Stimulated activated CD8-positive, alpha-beta memory T cell treated with anti-CD3 and anti-CD28 coated beads, Interleukin-4, amount 100 ng/mL, for 24 hours (primary cell): ENCODE results near the gene SCLY.
"Not testable (repeated sequence)": the region's sequence is repeated elsewhere in the genome, so short reads cannot be mapped to it uniquely, and the experiment has no call there.

ENCODE experiments used
- DNase-seq: peaks from one replicate; pipeline ENCODE4 v3.0.0-alpha.2; 2020; ENCODE audit warnings: low read depth

The SCLY gene

GRCh38 chr2:238060542-238061314 is at the start of gene SCLY:
Gene SCLY (plus strand): TSS chr2:238061001. CDS start chr2:238061055, 54 bp downstream.
- peak; percentile 96 for DNase-seq

- DNase-seq = no peak
Observed at GRCh38 chr2:238013806-238014205, 47.0 kb upstream of the SCLY start.

- no peak for DNase-seq
Observed at GRCh38 chr2:238015705-238016104, 45.1 kb upstream of the SCLY start.

- DNase-seq = no peak
Observed at GRCh38 chr2:238016526-238016925, 44.3 kb upstream of the SCLY start.

GRCh38 chr2:238019962-238020361 is 40.8 kb upstream of the SCLY start:
- DNase-seq = no peak

GRCh38 chr2:238020816-238021215 is 40.0 kb upstream of the SCLY start:
- DNase-seq = no peak

- no peak for DNase-seq
Observed at GRCh38 chr2:238021327-238021726, 39.5 kb upstream of the SCLY start.

- no peak for DNase-seq
Observed at GRCh38 chr2:238022594-238023157, 38.1 kb upstream of the SCLY start.

GRCh38 chr2:238023608-238024007 is 37.2 kb upstream of the SCLY start:
- no peak for DNase-seq

GRCh38 chr2:238024986-238025385 is 35.8 kb upstream of the SCLY start:
- peak; percentile 8 for DNase-seq

GRCh38 chr2:238025741-238026360 is 35.0 kb upstream of the SCLY start:
- no peak for DNase-seq

- no peak for DNase-seq
Observed at GRCh38 chr2:238027058-238027457, 33.7 kb upstream of the SCLY start.

- no peak for DNase-seq
Observed at GRCh38 chr2:238027591-238028415, 33.0 kb upstream of the SCLY start.

- no peak for DNase-seq
Observed at GRCh38 chr2:238029853-238030252, 30.9 kb upstream of the SCLY start.

GRCh38 chr2:238030422-238031155 is 30.2 kb upstream of the SCLY start:
- DNase-seq = no peak

- DNase-seq = no peak
Observed at GRCh38 chr2:238031751-238032150, 29.1 kb upstream of the SCLY start.

GRCh38 chr2:238032755-238033337 is 28.0 kb upstream of the SCLY start:
- no peak for DNase-seq

GRCh38 chr2:238033991-238034390 is 26.8 kb upstream of the SCLY start:
- not testable (repeated sequence) for DNase-seq

- no peak for DNase-seq
Observed at GRCh38 chr2:238038203-238038602, 22.6 kb upstream of the SCLY start.

GRCh38 chr2:238039151-238039550 is 21.6 kb upstream of the SCLY start:
- no peak for DNase-seq

- no peak for DNase-seq
Observed at GRCh38 chr2:238039985-238040384, 20.8 kb upstream of the SCLY start.
